GM18868 (cell line): Measurements from ENCODE around the gene ZNF608.

Experiments used
- ATAC-seq: cut with Tn5 transposase; IDR thresholded peaks from one replicate; pipeline ENCODE4 v1.9.1; 2021; ENCODE audit warnings: mild to moderate bottlenecking, moderate library complexity; ENCODE audit not compliant: unreplicated experiment

ZNF608 gene

GRCh38 chr5:124755041-124755440 lies 8.6 kb upstream of the ZNF608 start:
- no peak for ATAC-seq

GRCh38 chr5:124754206-124754927 lies 7.9 kb upstream of the ZNF608 start:
- no peak for ATAC-seq

- no peak for ATAC-seq
Observed at GRCh38 chr5:124752854-124753720, 6.6 kb upstream of the ZNF608 start.

GRCh38 chr5:124751031-124751430 lies 4.6 kb upstream of the ZNF608 start:
- ATAC-seq, result no peak

- peak; percentile 84 for ATAC-seq
Observed at GRCh38 chr5:124748687-124749594, 2.5 kb upstream of the ZNF608 start.

- ATAC-seq, result peak; percentile 58
Observed at GRCh38 chr5:124747791-124748686, 1.6 kb upstream of the ZNF608 start.

GRCh38 chr5:124746916-124747790 lies 714 bp upstream of the ZNF608 start:
- ATAC-seq, result peak; percentile 21

- ATAC-seq, result no peak
Observed at GRCh38 chr5:124745007-124745927, 1.2 kb downstream of the ZNF608 start.

GRCh38 chr5:124744170-124744971 lies 2.1 kb downstream of the ZNF608 start:
- ATAC-seq, result no peak

- peak; percentile 19 for ATAC-seq
Observed at GRCh38 chr5:124743602-124744169, 2.8 kb downstream of the ZNF608 start.

- peak; percentile 19 for ATAC-seq
Observed at GRCh38 chr5:124742983-124743601, 3.3 kb downstream of the ZNF608 start.

GRCh38 chr5:124742521-124742920 lies 3.9 kb downstream of the ZNF608 start:
- ATAC-seq, result no peak

GRCh38 chr5:124741711-124742496 lies 4.5 kb downstream of the ZNF608 start:
- ATAC-seq, result no peak

GRCh38 chr5:124740991-124741583 lies 5.4 kb downstream of the ZNF608 start:
- no peak for ATAC-seq

GRCh38 chr5:124740071-124740470 lies 6.4 kb downstream of the ZNF608 start:
- ATAC-seq, result no peak
